Psoas muscle (tissue), 8 donors: ENCODE measurements around the gene CCN5. TPM values are rescaled to one million over a fixed set of nuclear protein-coding genes. Genes with fewer than 3 reads are reported as not detected.

Experiments used
- ATAC-seq, 4 donors: fragments of 200-7000 bp; cut with Tn5 transposase; one replicate each; pipeline ENCODE4 v1.9.1; 2020; ENCODE audit warnings: moderate library complexity in 3 of 4, mild to moderate bottlenecking in 2 of 4
- DNase-seq, 2 donors: peaks; one replicate each; pipeline ENCODE4 v3.0.0-alpha.2; 2020
- H3K27ac ChIP-seq: fragments of 200-600 bp; one replicate; pipeline ENCODE4 v1.8.0; 2022
- H3K27me3 ChIP-seq, 3 donors: fragments of 200-600 bp in 1 of 3; one replicate each; pipeline versions ENCODE4 v1.6.1 to v1.8.0; 2013 to 2022; ENCODE audit warnings: low read length in 2 of 3, mild to moderate bottlenecking in 2 of 3, moderate library complexity in 1 of 3; ENCODE audit not compliant: insufficient read depth in 3 of 3
- H3K36me3 ChIP-seq, 2 donors: fragments of 200-600 bp in 1 of 2; one replicate each; pipeline versions ENCODE4 v1.6.1 to v1.8.0; 2013 to 2022; ENCODE audit warnings: low read depth in 1 of 2, mild to moderate bottlenecking in 1 of 2, moderate library complexity in 1 of 2; ENCODE audit not compliant: insufficient read depth in 1 of 2
- H3K4me1 ChIP-seq: fragments of 200-600 bp; one replicate; pipeline ENCODE4 v1.8.0; 2022
- H3K4me3 ChIP-seq: fragments of 200-600 bp; one replicate; pipeline ENCODE4 v1.8.0; 2022; ENCODE audit warnings: mild to moderate bottlenecking
- H3K9me3 ChIP-seq: fragments of 200-600 bp; one replicate; pipeline ENCODE4 v1.8.0; 2022
- WGBS, 3 donors: extraction: QIAGEN DNeasy Blood & Tissue Kit; methylation state at CpG; one replicate each; pipeline versions ENCODE4 v1.1.6 to v1.1.7; 2013; 5-methylcytosine and 5-hydroxymethylcytosine counted together
- intact Hi-C, 2 donors: fragments of 100-400 bp; cut with DNase I; formaldehyde crosslinking; loops; one replicate each; pipeline versions ENCODE4 v1.11.0 to v1.14.2; 2022
- polyA plus RNA-seq, 3 donors: library from polyadenylated mRNA; stranded (reverse); fragments of 200-250 nt; gene quantifications; one replicate each; pipeline ENCODE4 v1.2.3, GENCODE V29; 2013
- total RNA-seq, 4 donors: library from RNA; stranded (reverse); fragmentation: NEBNext Ultra II Directional in 2 of 4; extraction: Animal tissue kit (Norgen Biotek cat#: 25700) in 2 of 4; gene quantifications; one replicate each; pipeline versions ENCODE4 v1.2.1 to v1.2.4, GENCODE V29; 2021 to 2023
- TF ChIP-seq, protein P1 (sequence below): fragments of 200-600 bp; IDR thresholded peaks from one replicate; pipeline ENCODE4 v1.8.0; 2022; ENCODE audit warnings: antibody characterized with exemption
- donor health status: healthy with polysubstance abuse.
- donor health status: DM: no; HTN: no; CAD: no; lungs with moderate emphysema.
- donor health status: Bipolar disorder and iron deficiency.
- donor health status: healthy.
- donor health status: DM: yes; HTN: yes; CAD: no.
- donor health status: DM: no; HTN: no; CAD: no.
- donor health status: DM: no; HTN: no; CAD: no.
- donor health status: DM: yes; HTN: yes; CAD: no.

Gene CCN5
- total and polyA plus RNA-seq, 7 donors: 3.3 to 20.9 (median 9.6) TPM

DNA sequence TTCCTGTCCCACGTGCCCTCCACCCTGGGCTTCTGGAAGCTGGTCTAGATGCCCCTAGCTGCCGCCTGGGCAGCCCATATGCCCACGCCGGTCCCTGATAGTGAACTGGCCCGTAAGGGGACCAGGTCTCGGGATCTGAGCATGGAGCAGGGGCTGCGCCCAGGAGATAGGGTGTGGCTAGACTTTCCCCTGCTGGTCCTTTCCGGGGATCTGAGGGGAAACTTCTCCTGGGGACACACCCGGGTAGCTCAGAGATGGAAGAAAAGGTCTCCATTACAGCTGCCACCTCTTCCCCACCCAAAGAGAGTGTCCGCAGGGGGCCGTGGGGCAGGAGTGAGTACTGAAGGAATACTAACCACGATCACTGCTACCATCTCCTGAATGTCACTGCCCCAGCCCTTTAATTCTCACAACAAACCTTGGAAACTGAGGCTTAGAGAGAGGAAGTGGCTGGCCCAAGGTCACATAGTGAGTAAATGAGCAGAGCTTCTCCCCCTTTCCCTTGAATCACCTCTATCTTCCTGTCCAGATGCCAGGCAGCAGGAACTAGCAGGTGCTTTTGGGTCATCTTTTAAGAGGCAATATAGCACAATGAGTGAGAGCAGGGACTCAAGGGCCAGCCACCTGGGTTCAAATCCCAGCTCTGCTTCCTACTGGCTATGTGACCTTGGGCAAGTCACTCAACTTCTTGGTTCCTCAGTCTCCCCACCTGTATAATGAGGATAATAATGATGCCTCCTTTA is 11.8 kb upstream of the CCN5 start:
- DNase-seq: no peak
- H3K4me1 ChIP-seq: peaks cover 36% of the 10 kb centered on the region

DNA sequence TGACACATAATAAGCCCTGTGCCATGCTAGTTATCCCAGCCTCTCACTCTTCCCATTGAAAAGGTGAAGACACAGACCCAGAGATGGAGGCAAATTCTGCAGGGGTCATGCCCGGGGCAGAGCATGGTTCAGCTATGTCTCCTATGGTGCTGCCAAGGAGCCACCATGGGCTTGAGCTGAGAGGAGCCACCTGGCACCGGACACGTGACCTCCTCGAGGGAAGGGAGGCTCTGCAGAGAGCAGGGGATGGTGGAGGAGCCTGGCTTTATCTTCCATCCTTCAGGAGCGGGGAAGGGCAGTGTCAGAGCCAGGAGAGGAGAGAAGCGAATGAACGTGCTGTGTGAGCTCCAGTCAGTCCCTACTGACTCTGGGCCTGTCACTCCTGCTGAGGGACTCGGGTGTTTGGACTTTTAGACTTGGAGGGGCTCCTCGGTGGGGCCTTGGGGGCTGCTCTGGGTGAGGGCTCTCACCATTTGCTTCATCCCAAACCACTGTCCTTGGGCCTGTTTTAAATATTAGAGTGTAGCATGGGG is 11.1 kb upstream of the CCN5 start:
- intact Hi-C loops: no loop called here
- H3K4me3 ChIP-seq: no peak overlapping the region
- no peak for DNase-seq
- WGBS, 3 donors: 74 to 91% (median 76%) methylated on average over 9 of the region's 9 CpGs
- H3K27ac ChIP-seq: peak overlapping the region; percentile 68
- H3K27me3 ChIP-seq: no peaks in the 10 kb centered on the region
- no peaks in the 10 kb centered on the region for H3K9me3 ChIP-seq
- TF ChIP-seq, protein P1, sequence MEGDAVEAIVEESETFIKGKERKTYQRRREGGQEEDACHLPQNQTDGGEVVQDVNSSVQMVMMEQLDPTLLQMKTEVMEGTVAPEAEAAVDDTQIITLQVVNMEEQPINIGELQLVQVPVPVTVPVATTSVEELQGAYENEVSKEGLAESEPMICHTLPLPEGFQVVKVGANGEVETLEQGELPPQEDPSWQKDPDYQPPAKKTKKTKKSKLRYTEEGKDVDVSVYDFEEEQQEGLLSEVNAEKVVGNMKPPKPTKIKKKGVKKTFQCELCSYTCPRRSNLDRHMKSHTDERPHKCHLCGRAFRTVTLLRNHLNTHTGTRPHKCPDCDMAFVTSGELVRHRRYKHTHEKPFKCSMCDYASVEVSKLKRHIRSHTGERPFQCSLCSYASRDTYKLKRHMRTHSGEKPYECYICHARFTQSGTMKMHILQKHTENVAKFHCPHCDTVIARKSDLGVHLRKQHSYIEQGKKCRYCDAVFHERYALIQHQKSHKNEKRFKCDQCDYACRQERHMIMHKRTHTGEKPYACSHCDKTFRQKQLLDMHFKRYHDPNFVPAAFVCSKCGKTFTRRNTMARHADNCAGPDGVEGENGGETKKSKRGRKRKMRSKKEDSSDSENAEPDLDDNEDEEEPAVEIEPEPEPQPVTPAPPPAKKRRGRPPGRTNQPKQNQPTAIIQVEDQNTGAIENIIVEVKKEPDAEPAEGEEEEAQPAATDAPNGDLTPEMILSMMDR: no peak
- H3K4me1 ChIP-seq: peaks cover 36% of the 10 kb centered on the region
- H3K36me3 ChIP-seq: no peaks in the 10 kb centered on the region
- ATAC-seq: no peak

More for the DNA sequence above, 11.8 kb upstream of the CCN5 start:
- H3K4me3 ChIP-seq: no peak overlapping the region
- intact Hi-C loops: no loop called here
- peak overlapping the region; percentile 68 for H3K27ac ChIP-seq
- H3K27me3 ChIP-seq: no peaks in the 10 kb centered on the region
- WGBS, 3 donors: 40 to 47% (median 44%) methylated on average over 12 of the region's 12 CpGs
- H3K9me3 ChIP-seq: no peaks in the 10 kb centered on the region
- peak; percentile 19 to 39 (median 33) for ATAC-seq
- H3K36me3 ChIP-seq: no peaks in the 10 kb centered on the region
- TF ChIP-seq, protein P1: no peak

DNA sequence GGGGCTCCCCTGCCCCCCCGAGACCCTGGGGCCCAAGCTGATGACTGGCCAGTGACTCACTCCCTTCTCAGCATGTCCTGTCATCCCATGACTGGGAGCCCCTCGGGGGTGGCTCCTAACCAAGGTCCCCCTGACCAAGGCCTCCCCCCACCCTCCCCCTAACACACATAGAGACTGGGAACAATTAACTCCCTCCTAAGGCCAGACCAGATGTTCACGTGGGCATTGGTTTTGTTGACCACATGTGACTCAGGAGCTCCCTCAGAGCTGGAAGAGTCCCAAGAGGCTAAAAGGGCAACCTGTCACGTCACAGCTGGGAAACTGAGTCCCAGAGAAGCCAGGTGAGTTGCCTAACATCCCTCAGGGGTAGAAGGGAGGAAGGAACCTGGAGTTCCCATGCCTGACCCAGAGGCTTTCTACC is 10.6 kb upstream of the CCN5 start:
- TF ChIP-seq, protein P1: no peak
- Histone ChIP-seq H3K9me3 (no peaks in the 10 kb centered on the region), H3K4me1 (peaks cover 36% of the 10 kb centered on the region), H3K27ac (no peak overlapping the region), H3K27me3 (no peaks in the 10 kb centered on the region), H3K4me3 (no peak overlapping the region), H3K36me3 (no peaks in the 10 kb centered on the region)
- ATAC-seq (no peak), DNase-seq (peak; percentile 49 to 54)
- intact Hi-C loops: no loop called here
- WGBS, 3 donors: 61 to 64% (median 63%) methylated on average over 4 of the region's 4 CpGs

DNA sequence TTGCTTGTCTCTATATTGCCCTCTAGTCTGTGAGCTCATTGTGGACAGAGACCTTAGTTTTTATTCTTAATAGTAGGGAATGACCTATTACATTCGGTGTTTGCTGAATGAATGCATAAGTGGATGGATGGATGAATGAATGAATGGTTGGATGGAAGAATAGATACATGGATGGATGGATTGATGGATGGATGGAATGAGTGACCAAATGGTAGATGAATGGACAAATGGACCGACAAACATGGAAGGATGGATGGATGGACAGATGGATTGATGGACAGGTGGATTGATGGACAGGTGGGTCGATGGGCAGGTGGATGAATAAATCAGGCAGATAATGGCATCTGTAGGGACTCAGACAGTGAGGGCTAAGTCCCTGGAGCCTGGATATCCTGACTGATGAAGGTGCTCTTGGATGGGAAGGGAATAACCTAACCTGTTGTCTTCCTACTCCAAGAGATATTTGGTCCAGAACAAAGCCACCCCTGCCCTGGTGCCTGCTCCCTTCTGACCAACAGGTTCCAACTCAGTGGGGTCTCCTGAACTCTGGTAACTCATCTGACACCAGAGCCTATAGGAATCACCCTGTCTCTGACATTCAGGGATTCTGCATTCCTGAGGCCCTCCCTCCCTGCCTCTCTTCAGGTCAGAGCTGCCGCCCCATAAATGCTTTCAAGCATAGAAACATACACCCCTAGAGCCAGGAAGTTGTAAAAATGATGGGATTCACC is 9.6 kb upstream of the CCN5 start:
- Histone ChIP-seq H3K4me3 (no peak overlapping the region), H3K36me3 (no peaks in the 10 kb centered on the region), H3K9me3 (no peaks in the 10 kb centered on the region), H3K27ac (peak overlapping the region; percentile 56), H3K27me3 (no peaks in the 10 kb centered on the region), H3K4me1 (peaks cover 36% of the 10 kb centered on the region)
- intact Hi-C loops: no loop called here
- TF ChIP-seq, protein P1: no peak
- ATAC-seq (no peak), DNase-seq (no peak)
- 77 to 88% (median 83%) methylated on average over 4 of the region's 4 CpGs for WGBS, 3 donors
